Measurements from ENCODE around the gene NUTM1. TPM values are rescaled to one million over a fixed set of nuclear protein-coding genes. Genes with fewer than 3 reads are reported as not detected.

Gene NUTM1
- total RNA-seq, 1 experiment from 2014 or later: 0.26 TPM

DNA sequence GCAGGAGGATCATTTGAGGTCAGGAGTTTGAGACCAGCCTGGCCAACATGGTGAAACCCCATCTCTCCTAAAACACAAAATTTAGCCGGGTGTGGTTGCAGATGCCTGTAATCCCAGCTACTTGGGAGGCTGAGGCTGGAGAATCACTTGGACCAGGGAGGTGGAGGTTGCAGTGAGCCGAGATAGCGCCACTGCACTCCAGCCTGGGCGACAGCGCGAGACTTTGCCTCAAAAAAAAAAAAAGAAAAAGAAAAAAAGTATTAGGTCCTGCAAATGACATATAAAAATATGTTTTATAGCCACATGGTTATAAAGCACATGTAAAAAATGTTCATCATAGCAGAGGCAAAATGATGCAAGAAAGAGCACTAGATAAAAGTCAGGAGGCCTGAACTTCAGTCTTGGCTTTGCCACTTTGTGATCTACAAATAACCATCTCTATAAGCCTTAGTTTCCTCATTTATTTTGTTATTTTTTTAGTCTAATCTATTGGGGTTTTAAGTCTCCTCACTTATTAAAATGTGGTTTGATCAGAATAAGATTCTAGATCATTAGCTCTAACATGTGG, 10.5 kb upstream of the NUTM1 start:
- Histone ChIP-seq H3K14ac (ENCODE audit: insufficient read depth, low read length) (no peak overlapping the region), H2AFZ (ENCODE audit: low read length) (no peak overlapping the region), H2BK20ac (ENCODE audit: low read depth, low read length, poor library complexity, severe bottlenecking) (no peak overlapping the region), H3K27ac (ENCODE audit: insufficient read length, low read depth, low read length) (no peak overlapping the region), H3K27me3 (ENCODE audit: insufficient read depth, low read length) (no peaks in the 10 kb centered on the region), H2AK5ac (ENCODE audit: insufficient read length, low read length) (no peak overlapping the region), H4K5ac (ENCODE audit: insufficient read length, low read depth, low read length) (no peak overlapping the region), H3K9ac (ENCODE audit: extremely low read depth, insufficient read length, low read length) (no peak overlapping the region), H3K56ac (ENCODE audit: insufficient read length, low read depth, low read length) (no peak overlapping the region), H3K4ac (ENCODE audit: low read depth, low read length) (no peak overlapping the region), H3T11ph (ENCODE audit: low read length) (no peak overlapping the region), H2BK12ac (ENCODE audit: insufficient read length, low read depth, low read length) (no peak overlapping the region), H3K23me2 (ENCODE audit: insufficient read length, low read depth, low read length, poor library complexity, severe bottlenecking) (peaks cover 4% of the 10 kb centered on the region), H2BK120ac (ENCODE audit: low read depth, low read length, poor library complexity, severe bottlenecking) (no peak overlapping the region), H3K79me2 (ENCODE audit: insufficient read depth, low read length) (no peaks in the 10 kb centered on the region), H3K79me1 (ENCODE audit: insufficient read depth, low read depth, low read length, poor library complexity, severe bottlenecking) (no peaks in the 10 kb centered on the region), H3K9me3 (ENCODE audit: control insufficient read depth, low read depth, low read length) (no peaks in the 10 kb centered on the region), H4K91ac (ENCODE audit: insufficient read length, low read depth, low read length) (no peak overlapping the region), H3K18ac (ENCODE audit: insufficient read length, low read depth, low read length) (no peak overlapping the region), H3K23ac (ENCODE audit: insufficient read length, low read depth, low read length) (no peak overlapping the region), H3K4me1 (ENCODE audit: insufficient read depth, low read length) (no peaks in the 10 kb centered on the region), H3K4me2 (ENCODE audit: insufficient read depth, insufficient read length, low read length) (no peak overlapping the region), H4K8ac (replicated peaks; ENCODE audit: insufficient read length, low read depth, low read length) (no peak overlapping the region), H2BK5ac (ENCODE audit: insufficient read length, low read length) (no peak overlapping the region), H2BK15ac (ENCODE audit: low read depth, low read length) (no peak overlapping the region), H4K20me1 (ENCODE audit: control insufficient read depth, insufficient read depth, insufficient read length) (no peaks in the 10 kb centered on the region)
- no peak for TF ChIP-seq CTCF (conservative IDR thresholded peaks at IDR 0.05)
- H3K9me3 Mint-ChIP-seq: no peaks in the 10 kb centered on the region
- H3K4me1 Mint-ChIP-seq: peaks cover 7% of the 10 kb centered on the region in 2 experiments
- H3K4me3 Mint-ChIP-seq: no peak overlapping the region
- peaks cover 5% of the 10 kb centered on the region; the same call in 1 of the 2 replicates for H3K27me3 Mint-ChIP-seq (ENCODE audit: low read depth)
- H3K27ac Mint-ChIP-seq: no peak overlapping the region
- WGBS (ENCODE audit: extremely low coverage, insufficient read length, low lambda C conversion rate): no CpG with 5 or more reads among the region's 6 CpGs
- H3K36me3 Mint-ChIP-seq (ENCODE audit: insufficient read depth in 1 of 3, low read depth in 3 of 3): no peaks in the 10 kb centered on the region
- DNase-seq: no peak

Data from H9 (cell line).